ENCODE results near the gene NAT14.

Gene NAT14

DNA sequence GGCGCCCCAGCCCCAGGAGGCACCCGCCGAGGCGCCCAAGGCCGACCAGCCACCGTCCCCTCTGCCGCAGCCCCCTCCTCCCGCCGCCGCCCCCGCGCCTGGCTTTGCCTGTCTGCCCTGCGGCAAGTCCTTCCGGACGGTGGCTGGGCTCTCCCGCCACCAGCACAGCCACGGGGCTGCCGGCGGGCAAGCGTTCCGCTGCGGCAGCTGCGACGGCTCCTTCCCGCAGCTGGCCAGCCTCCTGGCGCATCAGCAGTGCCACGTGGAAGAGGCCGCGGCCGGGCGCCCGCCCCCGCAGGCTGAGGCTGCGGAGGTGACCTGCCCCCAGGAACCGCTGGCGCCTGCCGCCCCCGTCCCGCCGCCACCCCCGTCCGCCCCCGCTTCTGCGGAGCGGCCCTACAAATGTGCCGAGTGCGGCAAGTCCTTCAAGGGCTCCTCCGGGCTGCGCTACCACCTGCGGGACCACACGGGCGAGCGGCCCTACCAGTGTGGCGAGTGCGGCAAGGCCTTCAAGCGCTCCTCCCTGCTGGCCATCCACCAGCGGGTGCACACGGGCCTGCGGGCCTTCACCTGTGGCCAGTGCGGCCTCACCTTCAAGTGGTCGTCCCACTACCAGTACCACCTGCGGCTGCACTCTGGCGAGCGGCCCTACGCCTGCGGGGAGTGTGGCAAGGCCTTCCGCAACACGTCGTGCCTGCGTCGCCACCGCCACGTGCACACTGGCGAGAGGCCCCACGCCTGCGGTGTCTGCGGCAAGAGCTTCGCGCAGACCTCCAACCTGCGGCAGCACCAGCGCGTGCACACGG, 2.6 kb upstream of the NAT14 start:
- Histone ChIP-seq H3K4me2 (ENCODE audit: insufficient read depth, low read length) (no peak overlapping the region), H3K4me1 (ENCODE audit: insufficient read depth, low read length) (peaks cover 62% of the 10 kb centered on the region), H3K79me2 (ENCODE audit: insufficient read depth, low read length) (peaks cover 44% of the 10 kb centered on the region), H3K27ac (ENCODE audit: low read length) (no peak overlapping the region), H3K27me3 (ENCODE audit: insufficient read depth, low read length, poor library complexity) (no peaks in the 10 kb centered on the region), H4K20me1 (ENCODE audit: insufficient read depth, low read length) (peaks cover 19% of the 10 kb centered on the region), H2AFZ (ENCODE audit: low read depth, low read length) (no peak overlapping the region), H3K36me3 (ENCODE audit: insufficient read depth, low read length) (peaks cover 23% of the 10 kb centered on the region), H3K4me3 (ENCODE audit: low read depth in 1 of 2, low read length in 2 of 2) (no peak overlapping the region), H3K9ac (ENCODE audit: low read depth, low read length) (no peak overlapping the region), H3K9me3 (ENCODE audit: insufficient read depth, low read length, severe bottlenecking) (no peaks in the 10 kb centered on the region)
- DNase-seq (no peak), ATAC-seq (ENCODE audit: insufficient read depth, low read depth) (no peak)
- TF ChIP-seq, protein P1, sequence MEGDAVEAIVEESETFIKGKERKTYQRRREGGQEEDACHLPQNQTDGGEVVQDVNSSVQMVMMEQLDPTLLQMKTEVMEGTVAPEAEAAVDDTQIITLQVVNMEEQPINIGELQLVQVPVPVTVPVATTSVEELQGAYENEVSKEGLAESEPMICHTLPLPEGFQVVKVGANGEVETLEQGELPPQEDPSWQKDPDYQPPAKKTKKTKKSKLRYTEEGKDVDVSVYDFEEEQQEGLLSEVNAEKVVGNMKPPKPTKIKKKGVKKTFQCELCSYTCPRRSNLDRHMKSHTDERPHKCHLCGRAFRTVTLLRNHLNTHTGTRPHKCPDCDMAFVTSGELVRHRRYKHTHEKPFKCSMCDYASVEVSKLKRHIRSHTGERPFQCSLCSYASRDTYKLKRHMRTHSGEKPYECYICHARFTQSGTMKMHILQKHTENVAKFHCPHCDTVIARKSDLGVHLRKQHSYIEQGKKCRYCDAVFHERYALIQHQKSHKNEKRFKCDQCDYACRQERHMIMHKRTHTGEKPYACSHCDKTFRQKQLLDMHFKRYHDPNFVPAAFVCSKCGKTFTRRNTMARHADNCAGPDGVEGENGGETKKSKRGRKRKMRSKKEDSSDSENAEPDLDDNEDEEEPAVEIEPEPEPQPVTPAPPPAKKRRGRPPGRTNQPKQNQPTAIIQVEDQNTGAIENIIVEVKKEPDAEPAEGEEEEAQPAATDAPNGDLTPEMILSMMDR (IDR thresholded peaks at IDR 0.05; ENCODE audit: borderline replicate concordance, extremely low read depth, low read length, poor library complexity, severe bottlenecking) = no peak
- no peak for TF ChIP-seq EZH2 (IDR thresholded peaks at IDR 0.05; ENCODE audit: borderline replicate concordance, low read depth, low read length, severe bottlenecking)

DNA sequence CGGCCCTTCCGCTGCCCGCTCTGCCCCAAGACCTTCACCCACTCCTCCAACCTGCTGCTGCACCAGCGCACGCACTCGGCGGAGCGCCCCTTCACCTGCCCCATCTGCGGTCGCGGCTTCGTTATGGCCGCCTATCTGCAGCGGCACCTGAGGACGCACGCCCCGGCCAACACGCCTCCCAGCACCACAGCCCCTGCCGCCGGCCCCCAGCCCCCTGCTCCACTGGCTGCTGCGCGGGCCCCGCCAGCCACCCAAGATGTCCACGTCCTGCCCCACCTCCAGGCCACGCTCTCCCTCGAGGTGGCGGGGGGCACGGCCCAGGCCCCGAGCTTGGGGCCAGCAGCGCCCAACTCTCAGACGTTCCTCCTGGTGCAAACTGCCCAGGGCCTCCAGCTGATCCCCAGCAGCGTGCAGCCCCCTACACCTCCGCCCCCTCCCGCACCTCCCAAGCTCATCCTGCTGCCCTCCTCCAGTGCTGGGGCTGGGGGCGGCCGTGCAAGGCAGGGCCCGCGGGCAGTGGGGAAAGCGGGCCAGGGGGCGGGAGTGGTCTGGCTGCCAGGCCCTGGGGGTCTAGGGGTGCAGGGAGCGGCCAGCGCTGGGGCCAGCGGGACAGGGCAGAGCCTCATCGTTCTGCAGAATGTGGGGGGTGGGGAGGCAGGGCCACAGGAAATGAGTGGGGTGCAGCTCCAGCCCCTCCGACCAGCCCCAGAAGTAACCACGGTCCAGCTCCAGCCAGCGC, 1.9 kb upstream of the NAT14 start:
- Histone ChIP-seq H3K36me3 (ENCODE audit: insufficient read depth, low read length) (peaks cover 23% of the 10 kb centered on the region), H2AFZ (ENCODE audit: low read depth, low read length) (no peak overlapping the region), H3K4me2 (ENCODE audit: insufficient read depth, low read length) (peak overlapping the region; percentile 98; the same call in 1 of the 2 replicates), H4K20me1 (ENCODE audit: insufficient read depth, low read length) (peaks cover 19% of the 10 kb centered on the region), H3K79me2 (ENCODE audit: insufficient read depth, low read length) (peaks cover 36% of the 10 kb centered on the region), H3K9me3 (ENCODE audit: insufficient read depth, low read length, severe bottlenecking) (no peaks in the 10 kb centered on the region), H3K4me1 (ENCODE audit: insufficient read depth, low read length) (peaks cover 54% of the 10 kb centered on the region), H3K27me3 (ENCODE audit: insufficient read depth, low read length, poor library complexity) (no peaks in the 10 kb centered on the region), H3K27ac (ENCODE audit: low read length) (no peak overlapping the region), H3K4me3 (ENCODE audit: low read depth in 1 of 2, low read length in 2 of 2) (no peak overlapping the region), H3K9ac (ENCODE audit: low read depth, low read length) (no peak overlapping the region)
- no peak for DNase-seq
- TF ChIP-seq, protein P1 (IDR thresholded peaks at IDR 0.05; ENCODE audit: borderline replicate concordance, extremely low read depth, low read length, poor library complexity, severe bottlenecking) = no peak
- TF ChIP-seq EZH2 (IDR thresholded peaks at IDR 0.05; ENCODE audit: borderline replicate concordance, low read depth, low read length, severe bottlenecking) = no peak
- ATAC-seq (ENCODE audit: insufficient read depth, low read depth) = no peak

DNA sequence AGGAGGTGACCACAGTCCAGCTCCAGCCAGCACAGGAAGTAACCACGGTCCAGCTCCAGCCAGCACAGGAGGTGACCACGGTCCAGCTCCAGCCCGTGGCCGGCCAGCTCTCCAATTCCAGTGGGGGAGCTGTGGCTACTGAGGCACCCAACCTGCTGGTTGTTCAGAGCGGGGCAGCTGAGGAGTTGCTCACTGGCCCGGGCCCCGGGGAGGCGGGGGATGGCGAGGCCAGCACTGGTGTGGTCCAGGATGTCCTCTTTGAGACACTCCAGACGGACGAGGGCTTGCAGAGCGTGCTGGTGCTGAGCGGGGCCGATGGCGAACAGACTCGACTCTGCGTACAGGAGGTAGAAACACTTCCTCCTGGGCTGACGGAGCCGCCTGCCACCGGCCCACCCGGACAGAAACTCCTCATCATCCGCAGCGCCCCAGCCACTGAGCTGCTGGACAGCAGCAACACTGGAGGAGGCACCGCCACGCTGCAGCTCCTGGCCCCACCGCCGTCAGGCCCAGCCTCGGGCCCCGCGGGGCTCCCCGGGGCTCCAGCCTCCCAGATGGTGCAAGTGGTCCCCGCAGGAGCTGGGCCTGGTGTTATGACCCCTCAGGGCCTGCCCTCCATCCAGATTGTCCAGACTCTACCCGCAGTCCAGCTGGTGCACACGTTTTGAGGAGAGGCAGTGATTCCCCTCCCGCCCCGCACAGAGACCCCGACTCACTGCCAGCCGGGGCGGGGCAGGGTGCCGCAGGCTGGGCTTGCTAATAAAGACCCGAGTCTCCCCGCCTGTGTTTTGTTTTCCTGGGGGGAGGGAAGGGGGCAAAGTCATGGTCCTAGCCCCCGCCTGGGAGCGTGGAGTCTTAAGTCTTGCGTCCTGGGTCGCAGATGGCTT, 1.0 kb upstream of the NAT14 start:
- DNase-seq (no peak), ATAC-seq (ENCODE audit: insufficient read depth, low read depth) (no peak)
- Histone ChIP-seq H3K79me2 (ENCODE audit: insufficient read depth, low read length) (peaks cover 28% of the 10 kb centered on the region), H3K36me3 (ENCODE audit: insufficient read depth, low read length) (peaks cover 23% of the 10 kb centered on the region), H3K9me3 (ENCODE audit: insufficient read depth, low read length, severe bottlenecking) (no peaks in the 10 kb centered on the region), H3K4me1 (ENCODE audit: insufficient read depth, low read length) (peaks cover 46% of the 10 kb centered on the region), H3K27me3 (ENCODE audit: insufficient read depth, low read length, poor library complexity) (no peaks in the 10 kb centered on the region), H3K27ac (ENCODE audit: low read length) (peak overlapping the region; percentile 83; the same call in 1 of the 2 replicates), H4K20me1 (ENCODE audit: insufficient read depth, low read length) (peaks cover 14% of the 10 kb centered on the region), H3K4me3 (ENCODE audit: low read depth in 1 of 2, low read length in 2 of 2) (peak overlapping the region; percentile 64 to 91; a peak in 3 of 4 replicates), H3K4me2 (ENCODE audit: insufficient read depth, low read length) (peak overlapping the region; percentile 98), H2AFZ (ENCODE audit: low read depth, low read length) (no peak overlapping the region), H3K9ac (ENCODE audit: low read depth, low read length) (peak overlapping the region; percentile 79)
- TF ChIP-seq, protein P1 (IDR thresholded peaks at IDR 0.05; ENCODE audit: borderline replicate concordance, extremely low read depth, low read length, poor library complexity, severe bottlenecking) = no peak
- no peak for TF ChIP-seq EZH2 (IDR thresholded peaks at IDR 0.05; ENCODE audit: borderline replicate concordance, low read depth, low read length, severe bottlenecking)
